Breast epithelium (tissue), 3 donors: ENCODE results near the gene SPEN.

Experiments
- CTCF ChIP-seq, 3 donors: fragments of 450-650 bp; IDR thresholded peaks; one replicate each; pipeline ENCODE4 v1.5.1; 2016 to 2017; ENCODE audit warnings: antibody characterized with exemption in 3 of 3, mild to moderate bottlenecking in 3 of 3, moderate library complexity in 3 of 3
- POLR2A ChIP-seq: fragments of 450-650 bp; IDR thresholded peaks from one replicate; pipeline ENCODE4 v1.6.1; 2016; ENCODE audit warnings: antibody characterized with exemption, mild to moderate bottlenecking, moderate library complexity
- POLR2AphosphoS5 ChIP-seq, 3 donors: sonication (generic); formaldehyde crosslinking; IDR thresholded peaks; one replicate each; pipeline ENCODE4 v1.6.1; 2017; ENCODE audit warnings: antibody characterized with exemption in 3 of 3

- peak; percentile 86 for TF ChIP-seq POLR2A
- peak in 2 of 3 donors; percentile 44 to 50 for TF ChIP-seq CTCF (IDR thresholded peaks at IDR 0.05)
- peak; percentile 80 to 86 (median 85) for TF ChIP-seq POLR2AphosphoS5 (IDR thresholded peaks at IDR 0.05)
Measured at GRCh38 chr1:15847100-15847892, at the start of gene SPEN.
